Neural crest cell (in vitro differentiated cells): ENCODE measurements around the gene PNRC1. TPM values are rescaled to one million over a fixed set of nuclear protein-coding genes. Genes with fewer than 3 reads are reported as not detected.

Experiments
- DNase-seq: peaks from one replicate; pipeline ENCODE4 v3.0.0; 2021; ENCODE audit warnings: low read depth, mixed read lengths, low spot score
- H3K27ac Mint-ChIP-seq: one replicate; pipeline ENCODE4 v1.8.0; 2021; ENCODE audit warnings: mild to moderate bottlenecking, mixed read lengths; ENCODE audit not compliant: unreplicated experiment
- H3K27me3 Mint-ChIP-seq: 2 replicates; pipeline ENCODE4 v1.8.0; 2021; ENCODE audit warnings: low read depth, mild to moderate bottlenecking, mixed read lengths
- H3K36me3 Mint-ChIP-seq: 2 replicates; pipeline ENCODE4 v1.8.0; 2021; ENCODE audit warnings: low read depth, mild to moderate bottlenecking, mixed read lengths
- H3K4me1 Mint-ChIP-seq: 2 replicates; pipeline ENCODE4 v1.8.0; 2021; ENCODE audit warnings: mixed read lengths
- H3K4me3 Mint-ChIP-seq: one replicate; pipeline ENCODE4 v1.8.0; 2021; ENCODE audit warnings: mild to moderate bottlenecking, mixed read lengths
- H3K9me3 Mint-ChIP-seq: 2 replicates; pipeline ENCODE4 v1.8.0; 2021; ENCODE audit warnings: mixed read lengths
- CTCF ChIP-seq: fragments of 200-600 bp; sonication (generic); conservative IDR thresholded peaks from 2 replicates; pipeline ENCODE4 v1.5.0; 2021; ENCODE audit warnings: antibody characterized with exemption, mild to moderate bottlenecking
- total RNA-seq: library from RNA; stranded (reverse); gene quantifications from 2 replicates; pipeline ENCODE4 v1.2.1, GENCODE V29; 2021

The PNRC1 gene
- total RNA-seq, 1 donor from 2014 or later: 42.0 TPM

GRCh38 chr6:89084542-89084941, 4.0 kb downstream of the PNRC1 start:
- H3K36me3 Mint-ChIP-seq: peaks cover 10% of the 10 kb centered on the region
- H3K4me1 Mint-ChIP-seq: peaks cover 28% of the 10 kb centered on the region
- H3K27ac Mint-ChIP-seq: no peak overlapping the region
- no peak for DNase-seq
- H3K4me3 Mint-ChIP-seq: peak overlapping the region; percentile 60
- no peaks in the 10 kb centered on the region for H3K9me3 Mint-ChIP-seq
- peaks cover 3% of the 10 kb centered on the region for H3K27me3 Mint-ChIP-seq
- no peak for TF ChIP-seq CTCF

GRCh38 chr6:89084954-89085353, 4.4 kb downstream of the PNRC1 start:
- no peak overlapping the region for H3K27ac Mint-ChIP-seq
- TF ChIP-seq CTCF: no peak
- H3K27me3 Mint-ChIP-seq: peaks cover 3% of the 10 kb centered on the region
- DNase-seq: no peak
- peaks cover 24% of the 10 kb centered on the region for H3K4me1 Mint-ChIP-seq
- H3K36me3 Mint-ChIP-seq: peaks cover 10% of the 10 kb centered on the region
- H3K9me3 Mint-ChIP-seq: no peaks in the 10 kb centered on the region
- peak overlapping the region; percentile 60 for H3K4me3 Mint-ChIP-seq

GRCh38 chr6:89085409-89086205, 5.1 kb downstream of the PNRC1 start:
- Mint-ChIP-seq H3K27ac (no peak overlapping the region), H3K4me1 (peaks cover 24% of the 10 kb centered on the region), H3K4me3 (peak overlapping the region; percentile 60), H3K36me3 (peaks cover 10% of the 10 kb centered on the region), H3K9me3 (no peaks in the 10 kb centered on the region), H3K27me3 (peaks cover under 1% of the 10 kb centered on the region)
- TF ChIP-seq CTCF: no peak
- DNase-seq: no peak

GRCh38 chr6:89087881-89088280, 7.3 kb downstream of the PNRC1 start:
- H3K27ac Mint-ChIP-seq: no peak overlapping the region
- H3K4me1 Mint-ChIP-seq: peaks cover 17% of the 10 kb centered on the region
- no peak overlapping the region for H3K4me3 Mint-ChIP-seq
- H3K27me3 Mint-ChIP-seq: no peaks in the 10 kb centered on the region
- TF ChIP-seq CTCF: no peak
- peaks cover 10% of the 10 kb centered on the region for H3K36me3 Mint-ChIP-seq
- H3K9me3 Mint-ChIP-seq: no peaks in the 10 kb centered on the region
- no peak for DNase-seq

GRCh38 chr6:89098461-89098860, 17.9 kb downstream of the PNRC1 start:
- no peak for TF ChIP-seq CTCF
- H3K9me3 Mint-ChIP-seq: no peaks in the 10 kb centered on the region
- no peaks in the 10 kb centered on the region for H3K4me1 Mint-ChIP-seq
- H3K27me3 Mint-ChIP-seq: no peaks in the 10 kb centered on the region
- no peak for DNase-seq
- no peak overlapping the region for H3K27ac Mint-ChIP-seq
- H3K36me3 Mint-ChIP-seq: peaks cover 3% of the 10 kb centered on the region
- no peak overlapping the region for H3K4me3 Mint-ChIP-seq
